HG02610 (cell line): Measurements from ENCODE around the gene CREB5.

Experiments
- ATAC-seq: cut with Tn5 transposase; IDR thresholded peaks from one replicate; pipeline ENCODE4 v1.9.1; 2021; ENCODE audit warnings: mild to moderate bottlenecking, moderate library complexity; ENCODE audit not compliant: unreplicated experiment

Gene CREB5

DNA sequence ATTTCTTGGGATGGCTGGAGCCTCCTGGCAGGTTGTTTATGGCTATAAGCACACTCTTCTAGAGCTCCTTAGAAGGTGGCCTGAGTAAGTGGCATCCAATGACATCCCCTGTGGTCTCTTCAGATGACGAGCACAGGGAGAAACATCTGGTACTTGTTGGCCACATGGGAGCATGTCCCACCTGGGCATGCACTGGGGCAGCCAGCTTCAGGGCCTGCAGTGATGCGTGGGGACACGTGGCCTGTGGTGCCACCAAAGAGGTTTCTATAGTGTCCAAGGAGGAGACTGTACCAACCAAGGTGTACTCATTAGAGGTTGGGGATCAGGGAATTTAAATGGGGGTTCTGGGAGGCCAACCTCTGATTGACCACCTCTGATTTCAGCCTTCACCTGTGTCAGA lies 420.4 kb downstream of the CREB5 start:
- no peak for ATAC-seq

DNA sequence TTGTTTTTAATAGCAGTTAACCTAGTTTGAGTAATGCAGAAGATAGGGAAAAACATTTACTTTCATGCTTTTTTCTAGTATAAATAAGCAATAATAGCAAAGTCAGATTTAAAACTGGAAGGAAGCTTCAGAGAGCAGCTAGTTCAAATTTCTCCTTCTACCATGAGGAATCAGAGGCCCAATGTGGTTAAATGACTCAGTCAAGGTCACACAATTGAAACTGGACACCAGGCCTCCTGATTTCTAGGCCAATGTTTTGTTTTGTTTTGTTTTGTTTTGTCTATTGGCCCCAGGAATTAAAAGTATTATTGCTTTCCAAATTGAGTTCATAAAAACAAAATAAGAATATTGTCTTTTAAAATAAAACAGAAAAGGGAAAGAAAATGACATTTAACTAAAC lies 423.5 kb downstream of the CREB5 start:
- no peak for ATAC-seq

DNA sequence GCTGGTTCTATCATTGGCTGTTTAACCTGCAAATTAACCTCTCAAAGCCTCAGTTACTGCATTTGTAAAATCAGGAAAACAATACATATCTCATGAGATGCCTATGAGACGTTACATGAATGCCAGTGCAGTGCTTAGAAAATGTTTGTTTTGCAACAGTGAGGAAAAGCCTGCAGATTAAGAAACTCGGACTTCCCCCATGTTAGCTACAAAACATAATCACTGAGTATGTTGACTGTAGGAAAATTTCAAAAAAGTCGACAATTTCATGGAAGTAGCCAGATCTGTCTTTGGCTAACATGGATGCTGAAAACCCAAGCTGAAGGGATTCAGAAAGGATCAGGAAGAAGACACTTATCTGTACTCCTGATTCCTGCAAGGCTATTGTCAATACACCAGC lies 424.4 kb downstream of the CREB5 start:
- no peak for ATAC-seq

DNA sequence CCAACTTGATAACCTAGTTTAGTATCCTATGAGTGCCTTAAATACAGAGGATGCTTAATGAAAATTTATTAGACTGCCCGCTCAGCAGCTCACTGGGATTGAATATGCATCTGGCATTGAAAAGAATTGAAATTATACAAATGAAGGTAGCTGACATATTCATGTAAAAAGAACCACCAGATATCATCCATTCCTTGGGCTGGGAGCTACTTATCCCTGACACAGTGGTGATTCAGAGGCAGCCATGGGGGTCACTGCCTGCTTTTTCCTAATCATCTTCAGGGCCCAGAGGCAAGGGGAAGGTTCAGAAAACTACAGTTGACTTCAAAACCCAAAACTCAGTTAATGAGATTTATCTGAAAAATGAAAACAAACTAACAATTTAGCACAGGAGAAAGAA lies 424.9 kb downstream of the CREB5 start:
- no peak for ATAC-seq

DNA sequence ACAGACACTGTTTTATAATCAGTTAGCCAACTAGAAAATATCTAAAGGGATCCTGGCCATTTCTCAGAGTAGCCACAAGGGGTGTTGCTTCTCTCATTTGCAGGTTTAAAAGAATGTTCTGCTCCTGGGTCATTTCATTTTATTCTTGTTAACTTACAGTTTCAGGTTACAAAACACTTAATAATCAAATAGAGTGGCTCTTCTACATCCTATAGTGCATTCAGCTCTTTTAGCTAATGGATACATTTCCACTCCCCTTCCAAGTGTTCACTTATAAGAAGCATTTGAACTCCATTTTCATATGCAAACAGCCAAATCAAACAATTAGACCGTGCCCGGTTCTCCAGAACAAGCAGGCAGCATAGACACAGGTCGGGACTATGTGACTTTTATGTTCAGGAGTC lies 428.3 kb downstream of the CREB5 start:
- no peak for ATAC-seq

DNA sequence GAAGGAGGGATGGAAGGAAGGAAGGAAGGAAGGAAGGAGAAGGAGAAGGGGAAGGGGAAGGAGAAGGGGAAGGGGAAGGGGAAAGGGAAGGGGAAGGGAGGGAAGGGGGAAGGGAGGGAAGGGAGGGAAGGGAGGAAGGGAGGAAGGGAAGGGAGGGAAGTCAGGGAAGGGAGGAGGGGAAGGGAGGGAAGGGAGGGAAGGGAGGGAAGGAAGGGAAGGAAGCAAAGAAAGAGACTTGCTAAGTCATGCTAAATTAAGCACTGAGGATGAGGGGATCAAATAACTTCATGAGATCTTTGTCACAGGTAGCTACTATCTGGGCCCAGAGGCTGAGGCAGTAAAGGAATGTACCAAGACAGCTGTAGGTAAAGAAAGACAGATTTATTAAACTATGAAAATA lies 429.4 kb downstream of the CREB5 start:
- no peak for ATAC-seq

DNA sequence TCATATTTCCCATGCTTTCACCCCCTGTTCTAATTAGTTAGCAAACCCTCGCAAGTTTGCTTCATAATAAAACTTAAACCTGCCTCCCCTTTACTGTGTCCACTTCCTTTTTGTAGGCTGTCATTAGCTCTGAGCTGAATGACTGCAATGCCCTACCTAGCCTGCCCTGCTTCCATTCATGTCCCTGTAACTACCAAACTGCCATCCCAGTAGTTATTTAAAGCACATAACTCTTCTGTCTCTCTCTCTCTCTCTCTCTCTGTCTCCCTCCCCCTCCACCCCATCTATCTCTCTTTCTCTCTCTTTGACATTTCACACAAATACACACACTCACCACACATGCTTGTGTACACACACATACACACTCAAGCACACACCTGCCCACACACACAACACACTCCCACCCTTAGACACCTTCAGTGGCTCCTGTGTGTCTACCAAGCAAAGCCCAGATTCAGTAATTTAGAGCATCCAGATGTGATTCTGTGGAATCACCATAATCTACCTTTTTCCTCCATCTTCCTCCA lies 430.5 kb downstream of the CREB5 start:
- no peak for ATAC-seq

DNA sequence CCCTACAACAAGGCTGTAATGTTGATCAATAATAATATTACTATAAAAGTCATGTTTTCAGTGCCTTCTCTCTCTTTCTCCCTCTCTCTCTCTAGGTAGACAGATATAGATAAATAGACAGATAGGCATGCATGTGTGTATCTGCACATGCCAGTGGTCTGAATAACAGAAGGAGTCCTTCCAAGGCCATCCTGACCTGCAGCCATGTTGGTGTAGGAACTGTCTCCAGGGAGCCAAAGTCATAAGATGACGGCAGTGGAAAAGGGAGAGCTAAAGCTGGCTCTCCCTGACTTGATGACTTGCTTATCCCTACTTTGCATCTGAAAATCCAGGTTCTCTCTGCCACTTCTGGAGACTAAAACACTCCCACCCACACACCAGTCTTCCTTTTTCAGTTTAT lies 432.8 kb downstream of the CREB5 start:
- no peak for ATAC-seq

DNA sequence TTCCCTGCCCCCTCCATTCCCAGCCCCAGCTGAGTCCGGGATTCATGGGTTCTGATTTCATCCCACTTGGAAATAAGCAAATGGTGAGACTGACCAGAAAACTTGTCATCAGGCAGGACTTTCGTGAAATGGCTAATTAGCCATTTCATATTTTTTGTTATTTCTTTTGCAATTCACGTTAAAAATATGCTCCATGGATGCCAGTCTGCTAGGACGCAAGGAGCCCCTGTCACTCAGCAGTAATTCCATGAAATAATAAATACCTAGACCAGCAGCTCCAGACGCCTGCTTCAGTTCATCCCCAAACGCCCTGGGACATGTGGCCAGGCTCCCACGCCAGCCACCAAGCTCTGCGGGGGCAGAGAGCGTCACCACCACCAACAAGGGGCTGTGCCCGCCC lies 434.9 kb downstream of the CREB5 start:
- no peak for ATAC-seq

DNA sequence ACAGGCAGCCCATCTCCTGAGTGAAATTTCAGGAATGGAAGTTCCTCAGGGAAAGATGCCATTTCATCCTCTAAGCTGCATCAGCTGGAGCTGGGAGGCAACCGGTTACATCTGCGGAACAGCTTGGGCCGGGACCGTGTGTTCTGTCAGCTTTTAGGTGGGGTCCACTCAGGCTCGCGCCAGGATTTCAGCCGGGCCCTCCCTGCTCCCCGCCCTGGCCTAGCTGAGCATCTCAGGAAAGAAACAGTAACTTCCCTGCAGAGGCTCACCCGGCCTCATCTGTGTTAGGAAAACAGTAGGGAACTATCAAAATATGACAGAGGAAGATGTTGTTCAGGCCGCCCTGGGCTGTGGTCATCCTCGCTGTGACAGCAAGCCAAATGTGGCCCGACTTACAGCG lies 435.4 kb downstream of the CREB5 start:
- no peak for ATAC-seq

DNA sequence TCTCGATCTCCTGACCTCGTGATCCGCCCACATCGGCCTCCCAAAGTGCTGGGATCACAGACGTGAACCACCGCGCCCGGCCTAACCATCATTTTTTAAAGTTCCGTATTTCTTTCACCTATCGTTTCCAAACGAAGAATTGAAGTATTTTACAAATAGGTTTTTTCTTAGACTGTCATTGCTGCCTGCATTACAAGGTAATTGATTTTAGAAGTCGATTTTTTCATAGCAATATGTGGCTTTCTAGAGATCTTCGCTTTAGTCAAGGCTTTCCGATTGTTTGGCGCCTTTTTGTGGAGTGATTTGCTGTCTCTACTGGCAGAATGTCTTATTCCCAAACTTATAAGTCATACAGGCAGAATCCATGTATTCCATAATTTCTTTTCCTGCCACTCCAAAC lies 436.6 kb downstream of the CREB5 start:
- ATAC-seq = no peak

DNA sequence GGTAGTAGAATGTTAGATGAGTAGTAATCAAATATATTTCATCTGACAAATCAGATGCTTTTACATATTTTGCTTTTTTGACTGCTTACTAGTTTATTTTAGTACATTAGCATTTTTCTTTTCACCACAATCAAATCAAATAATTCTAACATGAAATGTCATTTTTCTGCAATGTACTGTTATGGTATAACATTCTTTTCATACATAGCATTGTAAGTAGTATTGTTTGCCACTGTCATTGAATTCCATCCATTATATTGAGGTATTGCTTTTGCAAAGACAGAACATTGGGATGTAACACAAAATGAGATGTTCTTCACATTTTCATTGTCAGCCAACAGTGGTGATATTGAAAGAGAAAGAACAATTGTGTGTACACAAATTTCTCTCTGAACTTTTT lies 438.4 kb downstream of the CREB5 start:
- no peak for ATAC-seq

DNA sequence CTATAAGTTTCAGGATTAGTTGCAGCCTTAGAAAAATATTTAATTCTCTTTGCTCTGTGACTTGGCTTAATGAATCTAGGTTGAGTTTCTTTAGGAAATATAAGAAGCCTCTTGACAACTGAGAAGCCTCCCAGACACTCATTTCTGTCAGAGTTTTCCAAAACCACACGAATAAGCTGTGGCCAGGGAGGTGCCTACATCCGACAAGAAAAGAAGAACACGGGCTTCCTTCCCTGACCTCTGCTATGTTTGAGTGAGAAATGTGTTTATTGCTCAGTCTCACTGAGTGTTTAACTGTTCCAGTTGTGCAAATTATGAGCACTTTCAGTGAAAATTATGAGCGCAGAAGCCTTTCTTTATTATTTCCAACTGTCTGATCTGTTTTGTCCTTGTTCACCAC lies 440.8 kb downstream of the CREB5 start:
- ATAC-seq = no peak

DNA sequence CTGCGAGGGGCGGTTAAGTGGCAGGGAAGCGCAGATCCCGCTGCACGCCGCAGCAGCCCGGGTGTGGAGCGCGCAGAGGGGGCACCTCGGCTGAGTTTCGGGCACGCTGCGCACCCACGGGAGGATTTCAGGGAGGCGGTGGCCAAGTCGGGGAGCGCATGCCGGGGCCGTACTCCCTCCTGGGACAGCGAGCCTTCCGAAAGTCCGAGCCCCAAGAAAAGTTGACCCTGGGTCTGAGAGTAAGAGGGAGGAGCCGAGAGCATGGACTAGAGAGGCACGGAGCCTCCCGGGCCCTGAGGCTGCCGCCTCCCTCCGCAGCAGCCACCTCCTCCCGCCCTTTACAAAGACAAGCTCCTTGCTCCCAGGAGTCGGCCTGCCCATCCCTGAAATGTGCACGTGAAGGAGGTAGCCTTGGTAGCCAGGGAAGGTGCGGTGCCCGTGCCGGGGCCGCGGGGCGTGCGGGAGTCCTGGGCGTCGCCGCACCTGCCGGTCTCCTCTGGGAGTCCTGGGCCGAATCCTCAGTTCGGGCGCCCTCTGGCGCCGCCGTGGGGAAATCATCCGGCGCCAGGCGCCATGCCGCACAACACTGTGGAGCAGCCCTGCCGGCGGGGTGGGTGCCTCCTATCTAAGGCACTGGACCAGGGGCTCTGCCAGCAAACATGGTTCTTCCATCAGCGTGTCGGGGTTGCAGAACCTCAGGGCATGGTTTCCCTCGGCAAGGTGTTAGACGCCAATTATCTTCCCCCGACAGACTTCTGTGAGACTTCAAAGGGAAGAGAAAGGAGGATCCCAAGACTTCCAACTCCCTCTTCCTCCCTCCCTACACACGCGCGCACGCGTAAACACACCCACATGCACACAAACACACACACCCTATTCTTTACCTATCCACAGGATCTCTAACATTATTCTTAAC lies 441.8 kb downstream of the CREB5 start:
- ATAC-seq = peak; percentile 98

DNA sequence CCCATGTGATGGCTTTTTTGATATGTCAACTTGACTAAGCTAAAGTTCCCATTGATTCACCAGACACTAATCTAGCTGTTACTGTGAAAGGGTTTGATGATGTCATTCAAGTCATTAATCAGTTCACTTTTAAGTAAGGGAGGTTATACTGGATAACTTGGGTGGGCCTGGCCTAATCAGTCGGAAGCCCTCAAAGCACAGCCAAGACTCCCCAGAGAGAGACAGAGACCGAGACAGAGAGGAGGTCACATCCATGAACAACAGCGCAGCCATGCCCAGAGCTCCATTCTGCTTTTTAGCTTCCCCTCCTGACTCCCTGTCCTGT lies 442.4 kb downstream of the CREB5 start:
- ATAC-seq = no peak

DNA sequence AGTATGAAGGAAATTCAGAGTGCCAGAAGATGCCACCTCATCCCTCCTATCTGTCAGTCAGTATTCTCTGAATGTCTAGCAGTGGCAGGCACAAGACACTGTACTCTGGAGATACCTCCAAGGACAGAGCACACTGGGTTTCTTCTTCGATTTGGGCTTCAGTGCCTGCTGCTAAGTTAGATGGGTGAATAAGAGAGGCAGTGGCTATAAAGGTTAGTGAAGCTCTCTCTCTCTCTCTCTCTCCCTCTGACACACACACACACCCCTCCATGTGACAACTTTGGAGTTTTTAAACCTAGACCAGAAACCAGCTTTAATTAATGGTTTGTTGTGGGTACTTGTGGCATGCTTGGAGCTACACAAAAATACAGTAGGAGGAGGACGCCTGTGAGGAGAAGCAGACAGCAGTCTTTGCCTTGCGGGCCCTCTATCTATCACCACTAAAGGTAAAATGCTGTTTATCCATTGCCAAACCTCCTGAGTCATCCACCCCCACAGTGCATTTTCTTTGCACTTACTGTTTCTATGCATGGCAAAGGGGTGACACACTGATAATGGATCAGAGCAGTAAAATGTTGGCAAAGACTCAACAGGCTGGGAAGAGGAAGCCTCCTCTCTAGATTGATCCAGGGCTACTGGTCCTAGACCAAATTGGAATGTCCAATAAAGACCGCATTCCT lies 443.4 kb downstream of the CREB5 start:
- no peak for ATAC-seq

DNA sequence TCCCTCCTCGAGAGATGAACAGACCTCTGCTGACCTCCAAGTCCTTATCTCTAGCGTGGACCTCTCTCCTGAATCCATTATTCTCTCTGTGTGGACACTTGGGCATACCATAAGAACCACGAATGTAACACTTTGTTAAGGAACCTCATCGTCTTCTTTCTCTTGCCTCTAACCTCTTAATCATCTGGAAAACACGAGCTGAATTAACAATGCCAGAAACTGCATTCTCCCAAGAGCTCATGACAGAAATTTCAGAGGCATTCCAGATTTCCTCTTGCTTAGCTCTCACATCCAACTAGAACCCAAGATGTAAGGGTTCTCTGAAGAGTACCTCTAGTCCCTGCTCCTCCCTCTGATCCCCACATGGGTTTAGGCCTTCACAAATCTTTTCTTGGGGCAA lies 444.3 kb downstream of the CREB5 start:
- ATAC-seq = no peak

DNA sequence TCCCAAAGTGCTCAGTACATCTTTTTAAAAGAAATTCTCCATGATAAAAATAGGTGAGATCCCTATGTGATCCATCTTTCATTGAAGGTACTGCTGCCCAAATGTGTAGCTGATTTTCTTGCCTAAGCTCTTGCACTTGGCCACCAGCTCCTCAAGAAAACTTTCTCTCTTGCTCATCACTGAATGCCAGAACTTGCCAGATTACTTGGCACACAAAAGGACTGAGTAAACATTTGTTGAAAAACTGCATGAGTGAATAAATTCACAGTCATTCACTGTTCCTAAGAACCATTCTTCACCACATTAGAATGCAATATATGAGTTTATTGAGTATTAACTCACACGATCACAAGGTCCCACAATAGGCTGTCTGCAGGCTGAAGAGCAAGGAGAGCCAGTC lies 445.9 kb downstream of the CREB5 start:
- no peak for ATAC-seq

DNA sequence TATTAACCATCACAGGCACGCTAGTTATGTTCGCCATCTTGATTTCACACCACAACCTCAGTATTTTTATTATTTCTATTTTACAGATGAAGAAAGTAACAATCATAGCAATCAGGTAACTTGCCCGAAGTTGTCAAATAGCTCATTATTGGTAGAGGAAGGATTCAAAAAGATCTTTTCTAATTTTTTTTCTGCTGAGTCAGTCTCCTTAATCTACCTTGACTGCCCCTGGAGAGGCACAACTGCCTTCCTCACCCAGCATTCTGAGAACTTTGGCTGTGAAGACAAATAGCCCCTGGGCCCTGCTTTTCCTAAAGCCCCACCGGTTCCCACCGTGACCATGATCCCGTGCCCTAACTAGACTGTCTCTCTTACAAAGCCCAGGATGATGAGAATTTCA lies 446.6 kb downstream of the CREB5 start:
- ATAC-seq = no peak

DNA sequence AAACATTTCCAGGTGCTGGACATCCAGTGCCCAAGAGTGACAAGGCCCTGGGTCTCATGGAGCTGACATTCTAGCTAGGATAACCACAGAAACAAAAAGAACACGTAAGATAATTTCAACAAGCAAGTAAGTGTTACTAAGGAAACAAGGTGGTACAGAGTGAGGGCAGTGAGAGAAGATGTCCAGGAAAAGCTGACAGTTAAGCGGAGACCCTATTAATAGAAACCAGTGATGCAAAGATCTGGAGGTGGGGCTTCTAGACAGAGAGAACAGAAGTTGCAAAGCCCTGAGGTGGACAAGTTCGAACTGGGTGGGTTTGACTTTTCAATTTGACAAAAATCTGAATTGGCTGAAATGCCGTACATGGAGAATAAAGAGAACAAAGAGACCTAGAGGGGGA lies 449.5 kb downstream of the CREB5 start:
- no peak for ATAC-seq

DNA sequence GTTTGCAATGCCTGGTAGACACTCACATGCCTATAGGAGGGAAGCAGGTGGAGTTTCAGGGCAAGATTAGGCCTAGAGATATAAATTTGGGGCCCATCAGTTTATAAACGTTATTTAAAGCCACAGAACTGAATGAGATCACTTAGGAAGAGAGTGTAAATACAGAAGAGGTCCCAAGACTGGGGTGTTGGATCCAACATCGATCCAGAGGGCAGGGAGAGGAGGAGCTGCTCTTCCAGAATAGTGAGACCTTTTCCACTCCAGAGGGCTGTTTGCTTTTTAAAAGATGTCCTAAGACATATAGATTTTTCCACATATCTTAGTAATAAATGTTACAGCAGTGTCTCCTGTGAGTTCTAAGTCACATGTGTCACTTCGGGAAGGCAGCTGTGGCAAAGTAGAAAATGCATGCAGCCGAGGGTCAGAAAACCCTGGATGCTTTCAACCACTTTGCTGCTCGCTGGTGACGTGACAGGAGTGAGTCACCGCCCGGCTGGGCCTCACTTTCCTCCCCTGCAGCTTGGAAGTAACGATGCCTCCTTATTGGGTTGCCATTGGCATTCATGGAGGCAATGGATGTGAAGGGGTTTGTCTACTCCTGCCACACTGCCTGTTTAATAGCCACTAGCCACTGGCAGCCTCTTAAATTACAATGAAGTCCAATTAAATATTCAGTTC lies 450.4 kb downstream of the CREB5 start:
- no peak for ATAC-seq

DNA sequence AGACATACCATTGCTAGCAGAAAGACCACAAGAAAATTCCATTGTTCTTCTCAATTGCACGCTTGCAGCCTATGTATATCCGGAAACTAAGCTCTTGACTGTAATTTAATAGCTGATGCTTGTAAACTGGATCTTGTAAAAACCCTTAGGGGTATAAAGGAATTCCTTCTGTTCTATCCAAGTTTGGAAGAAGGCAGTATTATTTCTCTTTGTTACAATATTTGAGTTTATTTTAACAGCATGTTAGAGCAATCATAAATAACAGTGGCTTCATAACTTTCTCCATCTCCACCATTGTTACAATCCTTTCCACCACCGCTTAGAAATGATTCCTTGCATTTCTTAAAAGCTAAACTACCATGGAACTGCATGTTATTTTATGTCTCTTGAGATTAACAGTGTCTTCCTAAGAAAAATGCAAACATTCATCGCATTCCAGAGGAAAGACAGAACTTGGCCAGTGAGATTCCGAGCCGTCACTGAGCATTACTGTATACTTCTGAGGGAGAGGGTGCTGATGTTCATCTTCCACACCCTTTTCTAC lies 453.4 kb downstream of the CREB5 start:
- no peak for ATAC-seq
